H9 (cell line): ENCODE results near the gene SORBS1. TPM values are rescaled to one million over a fixed set of nuclear protein-coding genes. Genes with fewer than 3 reads are reported as not detected.

Experiments
- DNase-seq: peaks from one replicate; pipeline ENCODE4 v3.0.0-alpha.2; 2017
- H2AFZ ChIP-seq: one replicate; pipeline ENCODE4 v1.6.1; 2013; ENCODE audit warnings: mild to moderate bottlenecking, low read length, control low read depth, moderate library complexity
- H2AK5ac ChIP-seq: 2 replicates; pipeline ENCODE4 v1.6.1; 2013; ENCODE audit warnings: low read length, control low read depth, mixed read lengths; ENCODE audit not compliant: insufficient read length
- H2BK120ac ChIP-seq: one replicate; pipeline ENCODE4 v1.6.1; 2013; ENCODE audit warnings: low read depth, mild to moderate bottlenecking, low read length, control low read depth, inconsistent platforms; ENCODE audit not compliant: poor library complexity, severe bottlenecking
- H2BK12ac ChIP-seq: 2 replicates; pipeline ENCODE4 v1.6.1; 2013; ENCODE audit warnings: low read length, control low read depth, mixed read lengths, low read depth; ENCODE audit not compliant: insufficient read length
- H2BK15ac ChIP-seq: 2 replicates; pipeline ENCODE4 v1.6.1; 2013; ENCODE audit warnings: low read depth, low read length, control low read depth
- H2BK20ac ChIP-seq: one replicate; pipeline ENCODE4 v1.6.1; 2013; ENCODE audit warnings: low read depth, mild to moderate bottlenecking, low read length, control low read depth, inconsistent platforms; ENCODE audit not compliant: poor library complexity, severe bottlenecking
- H2BK5ac ChIP-seq: 2 replicates; pipeline ENCODE4 v1.6.1; 2013; ENCODE audit warnings: low read length, control low read depth, mixed read lengths; ENCODE audit not compliant: insufficient read length
- H3K14ac ChIP-seq: 2 replicates; pipeline ENCODE4 v1.6.1; 2013; ENCODE audit warnings: low read length, control low read depth; ENCODE audit not compliant: insufficient read depth
- H3K18ac ChIP-seq: 2 replicates; pipeline ENCODE4 v1.6.1; 2013; ENCODE audit warnings: low read depth, mild to moderate bottlenecking, mixed read lengths, low read length, control low read depth; ENCODE audit not compliant: insufficient read length
- H3K23ac ChIP-seq: 2 replicates; pipeline ENCODE4 v1.6.1; 2013; ENCODE audit warnings: low read length, control low read depth, mixed read lengths, low read depth; ENCODE audit not compliant: insufficient read length
- H3K23me2 ChIP-seq: 2 replicates; pipeline ENCODE4 v1.6.1; 2013; ENCODE audit warnings: low read depth, mild to moderate bottlenecking, mixed read lengths, low read length, control low read depth; ENCODE audit not compliant: insufficient read length, poor library complexity, severe bottlenecking
- H3K27ac ChIP-seq: 2 replicates; pipeline ENCODE4 v1.5.1; 2013; ENCODE audit warnings: low read length, control low read depth, mixed read lengths, low read depth; ENCODE audit not compliant: insufficient read length
- H3K27me3 ChIP-seq: 2 replicates; pipeline ENCODE4 v1.6.1; 2013; ENCODE audit warnings: low read length, control low read depth, inconsistent platforms; ENCODE audit not compliant: insufficient read depth
- H3K4ac ChIP-seq: 2 replicates; pipeline ENCODE4 v1.6.1; 2013; ENCODE audit warnings: low read depth, mild to moderate bottlenecking, control low read depth, inconsistent platforms, low read length, moderate library complexity
- H3K4me1 ChIP-seq: 2 replicates; pipeline ENCODE4 v1.6.1; 2013; ENCODE audit warnings: low read length, control low read depth, inconsistent platforms; ENCODE audit not compliant: insufficient read depth
- H3K4me2 ChIP-seq: 2 replicates; pipeline ENCODE4 v1.6.1; 2013; ENCODE audit warnings: low read length, control low read depth, mixed read lengths; ENCODE audit not compliant: insufficient read length, insufficient read depth
- H3K56ac ChIP-seq: 2 replicates; pipeline ENCODE4 v1.6.1; 2013; ENCODE audit warnings: low read depth, mild to moderate bottlenecking, mixed read lengths, low read length, control low read depth; ENCODE audit not compliant: insufficient read length
- H3K79me1 ChIP-seq: 2 replicates; pipeline ENCODE4 v1.6.1; 2013; ENCODE audit warnings: low read depth, mild to moderate bottlenecking, moderate library complexity, low read length, control low read depth, inconsistent platforms; ENCODE audit not compliant: insufficient read depth, poor library complexity, severe bottlenecking
- H3K79me2 ChIP-seq: 2 replicates; pipeline ENCODE4 v1.6.1; 2013; ENCODE audit warnings: low read length, control low read depth, inconsistent platforms; ENCODE audit not compliant: insufficient read depth
- H3K9ac ChIP-seq: 2 replicates; pipeline ENCODE4 v1.6.1; 2013; ENCODE audit warnings: low read length, control low read depth, mixed read lengths; ENCODE audit not compliant: insufficient read length; ENCODE audit errors: extremely low read depth
- H3K9me3 ChIP-seq: one replicate; pipeline ENCODE4 v1.6.1; 2013; ENCODE audit warnings: low read depth, low read length, inconsistent platforms; ENCODE audit not compliant: control insufficient read depth
- H3T11ph ChIP-seq: one replicate; pipeline ENCODE4 v1.6.1; 2013; ENCODE audit warnings: mild to moderate bottlenecking, low read length, control low read depth, inconsistent platforms
- H4K20me1 ChIP-seq: one replicate; pipeline ENCODE4 v1.6.1; 2013; ENCODE audit not compliant: control insufficient read depth, insufficient read length, insufficient read depth
- H4K5ac ChIP-seq: 2 replicates; pipeline ENCODE4 v1.6.1; 2013; ENCODE audit warnings: low read depth, mild to moderate bottlenecking, mixed read lengths, low read length, control low read depth; ENCODE audit not compliant: insufficient read length
- H4K8ac ChIP-seq: replicated peaks from 2 replicates; pipeline ENCODE4 v1.6.1; 2013; ENCODE audit warnings: low read length, control low read depth, mixed read lengths, low read depth; ENCODE audit not compliant: insufficient read length
- H4K91ac ChIP-seq: 2 replicates; pipeline ENCODE4 v1.6.1; 2013; ENCODE audit warnings: low read depth, mild to moderate bottlenecking, moderate library complexity, mixed read lengths, low read length, control low read depth; ENCODE audit not compliant: insufficient read length
- H3K27ac Mint-ChIP-seq, 3 experiments: 2 replicates in 2 of 3; 3 replicates in 1 of 3; pipeline ENCODE4 v1.8.0; 2020 to 2021; ENCODE audit warnings: mixed read lengths in 3 of 3, mild to moderate bottlenecking in 1 of 3, moderate library complexity in 1 of 3
- H3K27me3 Mint-ChIP-seq: 2 replicates; pipeline ENCODE4 v1.8.0; 2021; ENCODE audit warnings: low read depth, mild to moderate bottlenecking, moderate library complexity, mixed read lengths
- H3K36me3 Mint-ChIP-seq, 3 experiments: 2 replicates in 2 of 3; 3 replicates in 1 of 3; pipeline ENCODE4 v1.8.0; 2020 to 2021; ENCODE audit warnings: low read depth in 3 of 3, mixed read lengths in 3 of 3; ENCODE audit not compliant: insufficient read depth in 1 of 3
- H3K4me1 Mint-ChIP-seq, 2 experiments: 2 replicates each; pipeline ENCODE4 v1.8.0; 2020; ENCODE audit warnings: mixed read lengths in 2 of 2
- H3K4me3 Mint-ChIP-seq, 2 experiments: 2 replicates in 1 of 2; 3 replicates in 1 of 2; pipeline ENCODE4 v1.8.0; 2020 to 2021; ENCODE audit warnings: mild to moderate bottlenecking in 2 of 2, mixed read lengths in 2 of 2, moderate library complexity in 1 of 2
- H3K9me3 Mint-ChIP-seq, 2 experiments: 2 replicates in 1 of 2; 3 replicates in 1 of 2; pipeline ENCODE4 v1.8.0; 2020; ENCODE audit warnings: mild to moderate bottlenecking in 2 of 2, mixed read lengths in 2 of 2, moderate library complexity in 1 of 2
- CTCF ChIP-seq: fragments of 200-600 bp; sonication (generic); conservative IDR thresholded peaks from 3 replicates; pipeline ENCODE4 v1.8.0; 2021; ENCODE audit warnings: antibody characterized with exemption, mild to moderate bottlenecking
- WGBS: extraction: QIAGEN DNeasy Blood & Tissue Kit; methylation state at CpG from one replicate; pipeline ENCODE4 v1.1.7; 2013; ENCODE audit warnings: missing lambda C conversion rate, low lambda C conversion rate, mixed read lengths; ENCODE audit not compliant: insufficient read length; ENCODE audit errors: extremely low coverage; 5-methylcytosine and 5-hydroxymethylcytosine counted together
- total RNA-seq: library from RNA; stranded (reverse); gene quantifications from 2 replicates; pipeline ENCODE4 v1.2.1, GENCODE V29; 2021

SORBS1 gene
- total RNA-seq, 1 experiment from 2014 or later = 24.3 TPM

- Histone ChIP-seq H4K91ac (no peak overlapping the region), H3K27ac (no peak overlapping the region), H4K20me1 (no peaks in the 10 kb centered on the region), H3K79me1 (no peaks in the 10 kb centered on the region), H3K4me1 (no peaks in the 10 kb centered on the region), H3K18ac (no peak overlapping the region), H3K23ac (no peak overlapping the region), H3K56ac (no peak overlapping the region), H2BK120ac (no peak overlapping the region), H3K79me2 (no peaks in the 10 kb centered on the region), H3K27me3 (no peaks in the 10 kb centered on the region), H4K5ac (no peak overlapping the region), H2BK5ac (no peak overlapping the region), H3K9me3 (no peaks in the 10 kb centered on the region), H2AK5ac (no peak overlapping the region), H3K14ac (no peak overlapping the region), H3T11ph (no peak overlapping the region), H3K4me2 (no peak overlapping the region), H3K9ac (no peak overlapping the region), H4K8ac (no peak overlapping the region), H2BK15ac (no peak overlapping the region), H3K4ac (no peak overlapping the region), H2BK12ac (no peak overlapping the region), H3K23me2 (no peaks in the 10 kb centered on the region), H2AFZ (no peak overlapping the region), H2BK20ac (no peak overlapping the region)
- Mint-ChIP-seq H3K4me1 (peaks cover 8 to 17% of the 10 kb centered on the region in 2 experiments), H3K9me3 (no peaks in the 10 kb centered on the region), H3K4me3 (no peak overlapping the region), H3K36me3 (0 out of 7 replicates have a peak, but pooled peaks cover 0 to 1% (median 0%) of the 10 kb centered on the region in 3 experiments), H3K27me3 (no peaks in the 10 kb centered on the region), H3K27ac (no peak overlapping the region)
- TF ChIP-seq CTCF = no peak
- DNase-seq = no peak
- no CpG with 5 or more reads among the region's 2 CpGs for WGBS
These were observed 119.6 kb downstream of the SORBS1 start for GRCh38 chr10:95441547-95441923.
